GM12874 (cell line): ENCODE results near the gene C11orf65.

ENCODE experiments used
- TF ChIP-seq, protein P1 (sequence below): IDR thresholded peaks from 2 replicates; pipeline ENCODE4 v1.5.1; 2011; ENCODE audit warnings: low read depth, mild to moderate bottlenecking, control low read depth, low read length, moderate library complexity; ENCODE audit not compliant: insufficient read depth

Gene C11orf65

DNA sequence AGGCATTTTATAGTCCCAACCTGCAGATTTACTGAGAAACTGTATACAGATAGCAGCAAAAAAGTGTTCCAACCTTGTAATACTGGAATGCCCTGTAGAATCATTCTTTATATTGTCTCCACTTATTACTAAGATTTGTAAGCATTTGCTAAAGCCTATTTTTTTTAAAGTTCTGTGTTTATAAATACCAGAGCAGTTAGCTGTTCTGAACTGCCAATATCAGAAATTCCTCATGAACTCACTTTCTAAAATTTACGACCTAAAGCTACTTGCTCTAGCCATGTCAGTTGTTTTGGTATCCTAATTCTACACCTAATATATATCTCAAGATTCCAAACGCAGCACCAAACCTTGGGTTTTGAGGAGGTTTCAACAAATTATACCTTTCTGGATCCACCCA lies 103.2 kb downstream of the C11orf65 start:
- TF ChIP-seq, protein P1, sequence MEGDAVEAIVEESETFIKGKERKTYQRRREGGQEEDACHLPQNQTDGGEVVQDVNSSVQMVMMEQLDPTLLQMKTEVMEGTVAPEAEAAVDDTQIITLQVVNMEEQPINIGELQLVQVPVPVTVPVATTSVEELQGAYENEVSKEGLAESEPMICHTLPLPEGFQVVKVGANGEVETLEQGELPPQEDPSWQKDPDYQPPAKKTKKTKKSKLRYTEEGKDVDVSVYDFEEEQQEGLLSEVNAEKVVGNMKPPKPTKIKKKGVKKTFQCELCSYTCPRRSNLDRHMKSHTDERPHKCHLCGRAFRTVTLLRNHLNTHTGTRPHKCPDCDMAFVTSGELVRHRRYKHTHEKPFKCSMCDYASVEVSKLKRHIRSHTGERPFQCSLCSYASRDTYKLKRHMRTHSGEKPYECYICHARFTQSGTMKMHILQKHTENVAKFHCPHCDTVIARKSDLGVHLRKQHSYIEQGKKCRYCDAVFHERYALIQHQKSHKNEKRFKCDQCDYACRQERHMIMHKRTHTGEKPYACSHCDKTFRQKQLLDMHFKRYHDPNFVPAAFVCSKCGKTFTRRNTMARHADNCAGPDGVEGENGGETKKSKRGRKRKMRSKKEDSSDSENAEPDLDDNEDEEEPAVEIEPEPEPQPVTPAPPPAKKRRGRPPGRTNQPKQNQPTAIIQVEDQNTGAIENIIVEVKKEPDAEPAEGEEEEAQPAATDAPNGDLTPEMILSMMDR, result no peak

DNA sequence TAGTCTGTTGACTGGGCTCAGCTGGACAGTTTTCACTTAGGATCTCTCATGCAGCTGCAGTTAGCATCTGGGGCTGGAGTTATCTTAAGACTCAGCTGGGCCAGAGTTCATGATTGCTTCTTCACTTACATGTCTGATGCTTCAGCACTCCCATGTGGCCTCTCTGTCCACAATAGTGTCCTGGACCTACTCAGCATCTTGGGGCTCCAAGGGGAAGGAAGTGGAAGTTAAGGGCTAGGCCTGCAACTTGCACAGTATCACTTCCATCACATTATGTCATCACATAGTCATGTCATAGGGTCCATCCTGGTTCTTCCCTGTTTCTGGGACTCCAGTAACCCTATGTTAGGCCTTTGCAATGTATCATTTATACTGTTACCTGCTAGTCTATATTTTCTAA lies 115.9 kb downstream of the C11orf65 start:
- TF ChIP-seq, protein P1, result no peak

DNA sequence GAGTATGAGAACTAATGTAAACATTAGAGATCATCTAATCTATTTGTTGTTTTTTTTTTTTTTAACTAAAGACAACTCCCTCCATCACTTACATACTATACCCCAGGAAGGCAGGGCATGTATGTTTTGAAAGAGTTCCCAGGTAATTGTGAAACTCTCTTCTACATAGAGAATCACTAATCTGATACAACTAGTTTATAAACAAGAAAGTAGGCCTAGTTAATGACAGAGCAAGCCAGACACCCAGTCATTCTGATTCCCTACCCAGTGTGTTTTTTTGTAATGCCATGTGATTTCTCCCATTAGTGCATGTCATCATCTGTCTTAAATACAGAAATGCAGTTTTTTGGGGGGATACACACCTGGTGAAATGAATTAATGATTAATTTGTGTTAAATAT lies 120.9 kb downstream of the C11orf65 start:
- TF ChIP-seq, protein P1, result no peak

DNA sequence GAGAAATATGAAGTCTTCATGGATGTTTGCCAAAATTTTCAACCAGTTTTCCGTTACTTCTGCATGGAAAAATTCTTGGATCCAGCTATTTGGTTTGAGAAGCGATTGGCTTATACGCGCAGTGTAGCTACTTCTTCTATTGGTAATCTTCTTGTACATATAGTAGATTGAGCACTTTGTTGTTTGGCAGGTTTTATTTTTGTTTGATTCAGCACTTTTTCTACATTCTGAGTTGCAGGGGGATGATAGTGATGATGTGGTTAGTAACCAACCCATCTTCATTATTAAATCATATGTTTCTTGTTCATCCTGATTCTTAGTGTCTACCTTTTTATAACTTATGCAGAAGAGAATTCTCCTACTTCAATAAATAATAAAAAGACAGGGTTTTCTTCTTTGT lies 121.6 kb downstream of the C11orf65 start:
- TF ChIP-seq, protein P1, result no peak

DNA sequence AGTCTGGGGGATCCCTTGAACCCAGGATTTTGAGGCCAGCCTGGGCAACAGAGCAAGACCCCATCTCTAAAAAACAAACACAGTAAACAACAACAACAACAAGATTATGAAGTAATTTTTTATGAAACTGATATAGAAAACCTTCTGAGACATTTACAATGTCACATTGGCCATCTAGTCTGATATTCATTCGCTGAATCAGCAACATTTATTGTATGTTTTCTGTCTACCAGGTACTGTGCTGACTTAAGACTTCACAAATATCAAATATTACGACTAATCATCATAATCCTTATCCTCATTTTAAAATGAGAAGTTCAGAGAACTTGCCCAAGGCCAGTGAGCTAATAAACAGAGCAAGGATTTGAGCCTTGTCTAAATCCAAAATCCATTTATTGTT lies 123.6 kb downstream of the C11orf65 start:
- TF ChIP-seq, protein P1, result no peak

DNA sequence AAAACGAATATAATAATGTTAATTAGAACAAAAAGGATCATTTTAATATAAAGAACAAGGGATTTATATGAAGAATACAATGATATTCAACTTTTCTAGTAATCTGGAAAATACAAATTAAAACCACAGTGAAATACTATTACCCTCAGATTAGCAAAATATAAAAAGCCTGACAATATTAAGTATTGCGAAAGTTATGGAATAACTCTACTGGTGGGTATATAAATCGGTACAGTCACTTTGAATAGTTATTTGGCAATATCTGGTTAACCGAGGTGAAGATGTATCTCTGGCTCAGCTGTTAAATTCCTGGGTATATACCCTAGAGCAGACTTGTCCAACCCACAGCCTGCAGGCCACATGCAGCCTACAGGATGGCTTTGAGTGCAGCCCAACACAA lies 125.7 kb downstream of the C11orf65 start:
- TF ChIP-seq, protein P1, result no peak

DNA sequence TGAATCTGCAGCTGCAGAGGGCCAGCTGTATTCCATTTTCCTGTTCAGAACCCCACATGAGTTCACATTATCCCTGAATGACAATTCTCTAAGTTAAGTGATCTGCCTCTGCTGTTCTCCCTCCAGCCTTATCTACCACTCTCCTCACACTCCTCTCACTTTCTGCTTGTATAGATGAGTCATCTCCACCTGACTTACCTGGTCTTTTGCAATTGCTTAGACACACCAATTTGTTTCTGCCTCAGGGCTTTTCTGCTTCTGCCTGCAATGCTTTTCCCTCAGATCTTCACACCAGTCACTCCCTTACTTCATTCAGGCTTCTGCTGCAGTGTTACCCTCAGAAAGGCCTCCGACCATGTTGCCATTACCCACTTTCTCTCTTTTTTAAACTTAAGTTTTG lies 126.4 kb downstream of the C11orf65 start:
- TF ChIP-seq, protein P1, result no peak

DNA sequence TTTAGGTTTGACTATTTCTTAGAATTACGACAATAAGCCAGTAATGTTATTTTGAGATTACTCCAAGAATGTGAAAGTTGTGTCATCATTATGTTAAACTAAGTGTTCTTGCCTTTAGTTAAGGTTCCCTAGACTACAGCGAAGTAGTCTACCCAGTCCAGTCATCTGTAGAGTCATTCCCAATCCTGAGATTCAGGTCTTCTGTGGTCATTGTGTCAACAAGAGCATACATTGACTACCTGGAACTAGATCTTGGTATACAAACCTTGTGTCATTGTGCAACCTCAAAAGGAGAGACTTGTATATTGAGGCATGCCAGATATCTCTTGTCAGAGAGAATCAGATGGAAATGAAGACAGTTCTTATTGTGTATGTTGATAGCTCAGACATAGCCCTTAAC lies 128.6 kb downstream of the C11orf65 start:
- TF ChIP-seq, protein P1, result no peak
